Chondrocyte (in vitro differentiated cells): Measurements from ENCODE around the gene DCBLD1. TPM values are rescaled to one million over a fixed set of nuclear protein-coding genes. Genes with fewer than 3 reads are reported as not detected.

Experiments used
- DNase-seq: peaks from one replicate; pipeline ENCODE4 v3.0.0; 2021; ENCODE audit warnings: mixed read lengths, low spot score
- H3K27ac Mint-ChIP-seq: one replicate; pipeline ENCODE4 v1.8.0; 2021; ENCODE audit warnings: mild to moderate bottlenecking, moderate library complexity, mixed read lengths; ENCODE audit not compliant: unreplicated experiment
- H3K27me3 Mint-ChIP-seq: 2 replicates; pipeline ENCODE4 v1.8.0; 2021; ENCODE audit warnings: low read depth, mixed read lengths
- H3K36me3 Mint-ChIP-seq: 2 replicates; pipeline ENCODE4 v1.8.0; 2021; ENCODE audit warnings: low read depth, mixed read lengths
- H3K4me1 Mint-ChIP-seq: 2 replicates; pipeline ENCODE4 v1.8.0; 2021; ENCODE audit warnings: low read depth, mild to moderate bottlenecking, mixed read lengths
- H3K4me3 Mint-ChIP-seq: one replicate; pipeline ENCODE4 v1.8.0; 2021; ENCODE audit warnings: mild to moderate bottlenecking, moderate library complexity, mixed read lengths; ENCODE audit not compliant: unreplicated experiment
- H3K9me3 Mint-ChIP-seq: 2 replicates; pipeline ENCODE4 v1.8.0; 2021; ENCODE audit warnings: low read depth, mixed read lengths
- total RNA-seq: library from RNA; stranded (reverse); gene quantifications from 3 replicates; pipeline ENCODE4 v1.2.1, GENCODE V29; 2021
- TF ChIP-seq, protein P1 (sequence below): fragments of 200-600 bp; sonication (generic); IDR thresholded peaks from 2 replicates; pipeline ENCODE4 v1.5.0; 2021; ENCODE audit warnings: antibody characterized with exemption, mild to moderate bottlenecking, moderate library complexity

Gene DCBLD1
- total RNA-seq, 1 donor from 2014 or later = 39.3 TPM

DNA sequence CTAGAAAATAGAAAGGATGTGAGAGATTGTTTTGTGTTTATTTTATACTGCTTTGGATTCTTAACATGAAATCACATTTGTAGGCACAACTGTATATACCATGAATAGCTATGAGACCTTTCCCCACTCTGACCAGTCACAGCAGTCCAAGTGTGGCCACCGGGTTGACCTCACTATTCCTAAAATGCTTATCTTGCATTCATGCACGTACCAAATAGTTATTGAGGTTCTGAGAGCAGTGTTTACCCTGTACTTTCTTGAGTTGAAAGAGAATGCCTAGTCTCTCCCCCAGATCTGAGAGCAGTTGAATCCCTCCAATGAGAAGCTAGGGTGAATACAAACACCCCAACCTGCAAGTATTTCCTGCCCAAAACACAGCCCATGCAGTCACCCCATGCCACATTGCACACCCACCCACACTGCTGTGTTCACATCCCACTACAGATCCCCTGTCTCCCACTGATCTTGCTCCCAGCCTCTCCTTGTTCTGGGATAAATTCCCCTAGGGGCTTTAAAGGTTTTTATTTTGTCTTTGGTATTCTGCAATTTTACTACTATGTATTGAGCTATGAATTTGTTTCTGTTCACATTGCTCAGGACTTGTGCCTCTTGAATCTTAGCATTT, 68.3 kb downstream of the DCBLD1 start:
- no peaks in the 10 kb centered on the region for H3K9me3 Mint-ChIP-seq
- no peak overlapping the region for H3K4me3 Mint-ChIP-seq
- H3K27ac Mint-ChIP-seq = peak overlapping the region; percentile 14
- DNase-seq = no peak
- H3K4me1 Mint-ChIP-seq = peaks cover 44% of the 10 kb centered on the region
- TF ChIP-seq, protein P1, sequence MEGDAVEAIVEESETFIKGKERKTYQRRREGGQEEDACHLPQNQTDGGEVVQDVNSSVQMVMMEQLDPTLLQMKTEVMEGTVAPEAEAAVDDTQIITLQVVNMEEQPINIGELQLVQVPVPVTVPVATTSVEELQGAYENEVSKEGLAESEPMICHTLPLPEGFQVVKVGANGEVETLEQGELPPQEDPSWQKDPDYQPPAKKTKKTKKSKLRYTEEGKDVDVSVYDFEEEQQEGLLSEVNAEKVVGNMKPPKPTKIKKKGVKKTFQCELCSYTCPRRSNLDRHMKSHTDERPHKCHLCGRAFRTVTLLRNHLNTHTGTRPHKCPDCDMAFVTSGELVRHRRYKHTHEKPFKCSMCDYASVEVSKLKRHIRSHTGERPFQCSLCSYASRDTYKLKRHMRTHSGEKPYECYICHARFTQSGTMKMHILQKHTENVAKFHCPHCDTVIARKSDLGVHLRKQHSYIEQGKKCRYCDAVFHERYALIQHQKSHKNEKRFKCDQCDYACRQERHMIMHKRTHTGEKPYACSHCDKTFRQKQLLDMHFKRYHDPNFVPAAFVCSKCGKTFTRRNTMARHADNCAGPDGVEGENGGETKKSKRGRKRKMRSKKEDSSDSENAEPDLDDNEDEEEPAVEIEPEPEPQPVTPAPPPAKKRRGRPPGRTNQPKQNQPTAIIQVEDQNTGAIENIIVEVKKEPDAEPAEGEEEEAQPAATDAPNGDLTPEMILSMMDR = no peak
- H3K36me3 Mint-ChIP-seq = peaks cover 19% of the 10 kb centered on the region
- no peaks in the 10 kb centered on the region for H3K27me3 Mint-ChIP-seq

DNA sequence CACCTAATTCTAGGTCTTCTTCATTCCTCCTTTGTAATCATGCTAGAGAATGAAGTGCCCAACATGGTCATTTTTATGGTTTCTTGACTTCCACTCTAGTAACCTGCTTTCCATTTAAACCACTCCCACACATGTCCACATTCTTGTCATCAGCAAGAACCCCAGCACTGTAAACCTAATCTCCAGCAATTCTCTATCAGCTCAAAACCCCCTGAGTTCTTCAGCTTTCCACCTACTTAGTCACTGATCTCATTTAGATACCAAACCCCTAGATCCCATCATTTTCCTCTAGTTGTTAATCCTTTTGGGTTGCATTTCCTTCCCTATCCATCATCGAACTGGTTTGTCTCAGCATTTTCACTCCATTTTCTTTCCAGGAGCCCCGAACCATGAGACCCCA, 70.1 kb downstream of the DCBLD1 start:
- TF ChIP-seq, protein P1 = no peak
- Mint-ChIP-seq H3K4me3 (no peak overlapping the region), H3K9me3 (no peaks in the 10 kb centered on the region), H3K27me3 (no peaks in the 10 kb centered on the region), H3K4me1 (peaks cover 45% of the 10 kb centered on the region), H3K27ac (no peak overlapping the region), H3K36me3 (peaks cover 5% of the 10 kb centered on the region)
- no peak for DNase-seq

DNA sequence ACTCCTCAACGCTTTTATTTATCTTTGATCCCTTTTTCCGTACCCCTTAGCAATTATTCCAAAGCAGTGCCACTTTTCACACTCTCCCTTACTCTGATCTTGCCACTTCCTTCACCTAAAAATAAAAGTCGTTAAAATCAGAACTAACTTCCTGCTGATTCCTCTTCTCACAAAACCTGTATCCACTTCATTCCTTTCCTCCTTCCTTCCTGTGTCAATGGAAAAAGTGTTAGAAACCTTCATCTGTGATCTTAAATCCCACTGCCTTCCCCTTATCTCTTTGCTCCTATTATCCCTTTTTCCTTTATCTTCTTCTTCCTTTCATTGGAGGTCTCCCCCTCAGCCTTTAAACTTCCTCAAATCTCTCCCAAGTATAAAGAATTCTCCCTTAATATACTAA, 70.7 kb downstream of the DCBLD1 start:
- no peak for DNase-seq
- Mint-ChIP-seq H3K27me3 (no peaks in the 10 kb centered on the region), H3K36me3 (peaks cover 3% of the 10 kb centered on the region), H3K9me3 (no peaks in the 10 kb centered on the region), H3K27ac (no peak overlapping the region), H3K4me1 (peaks cover 47% of the 10 kb centered on the region), H3K4me3 (no peak overlapping the region)
- TF ChIP-seq, protein P1 = no peak

DNA sequence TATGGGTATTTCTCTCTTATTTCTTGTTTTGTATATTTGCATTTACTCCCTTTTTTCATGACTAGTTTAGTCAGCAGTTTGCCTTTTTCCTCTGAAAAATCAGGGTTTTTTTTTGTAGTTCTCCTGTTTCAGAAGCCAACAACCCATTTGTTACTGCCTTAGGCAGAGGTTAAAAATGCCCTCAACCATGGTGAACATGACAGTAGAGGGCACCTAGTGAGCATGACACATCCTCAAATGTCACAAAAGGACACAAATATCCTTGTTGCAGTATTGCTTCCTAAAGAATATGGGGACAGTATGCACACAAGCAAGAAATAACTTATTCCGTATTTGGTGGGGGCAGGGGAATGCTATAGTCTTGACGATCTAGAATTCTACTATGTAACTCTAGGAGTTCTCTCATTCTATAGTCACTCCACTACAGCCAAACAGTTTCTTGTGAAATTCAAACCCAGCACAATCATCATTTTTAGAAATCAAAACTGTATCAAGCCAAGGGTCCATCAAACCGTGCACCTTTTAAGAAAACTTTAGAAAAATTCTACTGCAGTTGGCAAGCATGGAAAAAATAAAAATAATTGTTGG, 72.9 kb downstream of the DCBLD1 start:
- H3K9me3 Mint-ChIP-seq = no peaks in the 10 kb centered on the region
- no peaks in the 10 kb centered on the region for H3K27me3 Mint-ChIP-seq
- H3K4me1 Mint-ChIP-seq = peaks cover 29% of the 10 kb centered on the region
- peak overlapping the region; percentile 63 for H3K27ac Mint-ChIP-seq
- peaks cover 2% of the 10 kb centered on the region for H3K36me3 Mint-ChIP-seq
- no peak for DNase-seq
- TF ChIP-seq, protein P1 = no peak
- H3K4me3 Mint-ChIP-seq = no peak overlapping the region

DNA sequence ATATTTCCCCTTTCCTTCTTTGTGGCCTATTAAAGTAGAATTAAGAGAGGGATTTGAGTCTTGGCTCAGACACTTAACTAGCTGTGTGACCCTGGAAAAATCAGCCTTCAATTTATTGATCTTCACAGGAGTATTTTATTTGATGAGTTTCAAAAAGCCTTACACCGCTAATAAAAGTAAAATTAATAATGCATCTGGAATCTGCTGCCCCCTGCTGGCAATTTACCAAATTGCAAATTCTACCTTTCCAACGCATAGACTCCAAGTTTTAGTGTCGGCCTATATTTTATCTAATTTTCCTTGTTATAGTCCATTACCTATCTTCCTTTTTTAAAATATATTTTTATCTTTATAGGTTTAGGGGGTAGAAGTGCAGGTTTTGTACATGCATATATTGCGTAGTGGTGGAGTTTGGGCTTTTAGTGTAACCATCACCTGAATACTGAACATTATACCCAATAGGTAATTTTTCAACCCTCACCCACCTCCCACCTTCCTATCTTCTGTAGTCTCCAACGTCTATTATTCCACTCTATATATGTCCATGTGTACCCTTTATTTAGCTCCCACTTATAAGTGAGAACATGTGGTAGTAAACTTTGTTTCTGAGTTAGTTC, 73.5 kb downstream of the DCBLD1 start:
- H3K9me3 Mint-ChIP-seq = no peaks in the 10 kb centered on the region
- peaks cover 3% of the 10 kb centered on the region for H3K36me3 Mint-ChIP-seq
- no peak for DNase-seq
- peaks cover 23% of the 10 kb centered on the region for H3K4me1 Mint-ChIP-seq
- no peak overlapping the region for H3K4me3 Mint-ChIP-seq
- H3K27me3 Mint-ChIP-seq = no peaks in the 10 kb centered on the region
- H3K27ac Mint-ChIP-seq = no peak overlapping the region
- TF ChIP-seq, protein P1 = peak; percentile 98
